ENCODE measurements around the gene SH3RF3.
"Not testable (repeated sequence)": the region's sequence is repeated elsewhere in the genome, so short reads cannot be mapped to it uniquely, and the experiment has no call there.

Gene SH3RF3

DNA sequence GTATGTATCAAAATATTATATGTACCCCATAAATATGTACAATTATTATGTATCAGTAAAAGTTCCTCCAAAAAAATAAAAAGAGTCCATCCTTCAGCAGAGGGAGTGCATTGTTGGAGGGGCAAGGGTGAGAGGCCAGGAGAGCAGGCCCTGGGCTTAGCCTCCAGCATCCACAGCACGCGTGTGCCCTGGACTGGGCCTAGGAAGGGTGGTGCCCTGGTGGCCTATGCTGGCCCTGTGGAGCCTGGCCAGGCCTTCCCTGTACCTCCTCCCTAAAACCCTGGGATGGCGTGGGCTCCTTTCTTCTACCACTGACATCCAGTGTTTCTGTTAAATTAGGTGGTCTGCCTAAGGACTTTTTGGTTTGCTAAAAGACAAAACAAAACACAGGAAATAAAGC is 93.4 kb downstream of the SH3RF3 start:
- no peak for DNase-seq

DNA sequence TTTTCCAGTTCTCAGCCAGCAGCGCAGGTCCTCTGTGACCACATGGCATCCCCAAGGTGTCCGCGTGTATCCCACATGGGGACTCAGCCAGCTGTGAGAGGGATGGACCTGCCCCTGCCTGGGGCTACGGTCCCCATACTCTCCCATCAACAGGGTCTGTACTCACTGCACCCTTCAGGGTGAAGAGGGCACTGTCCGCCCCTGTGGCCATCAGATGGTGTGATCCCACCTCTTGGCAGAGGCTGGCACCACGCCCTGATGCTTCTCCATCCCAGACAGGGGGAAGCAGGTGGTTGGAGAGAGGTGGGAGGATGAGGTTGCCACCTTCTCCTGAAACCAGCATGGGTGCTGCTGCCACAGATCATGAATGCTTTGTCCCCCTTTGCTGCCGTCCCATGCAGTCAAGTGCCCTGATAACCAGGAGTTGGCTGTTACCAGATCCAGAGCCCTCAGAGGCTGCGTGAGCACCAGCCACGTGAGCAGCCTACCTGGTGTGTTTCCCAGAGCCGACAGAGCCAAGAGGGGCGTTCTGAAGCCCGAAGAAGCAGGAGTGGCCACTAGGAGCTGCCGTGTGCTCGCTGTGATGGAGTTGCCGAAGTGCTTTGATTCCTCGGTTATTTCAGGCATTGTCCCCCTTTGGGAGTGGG is 93.9 kb downstream of the SH3RF3 start:
- DNase-seq: no peak

DNA sequence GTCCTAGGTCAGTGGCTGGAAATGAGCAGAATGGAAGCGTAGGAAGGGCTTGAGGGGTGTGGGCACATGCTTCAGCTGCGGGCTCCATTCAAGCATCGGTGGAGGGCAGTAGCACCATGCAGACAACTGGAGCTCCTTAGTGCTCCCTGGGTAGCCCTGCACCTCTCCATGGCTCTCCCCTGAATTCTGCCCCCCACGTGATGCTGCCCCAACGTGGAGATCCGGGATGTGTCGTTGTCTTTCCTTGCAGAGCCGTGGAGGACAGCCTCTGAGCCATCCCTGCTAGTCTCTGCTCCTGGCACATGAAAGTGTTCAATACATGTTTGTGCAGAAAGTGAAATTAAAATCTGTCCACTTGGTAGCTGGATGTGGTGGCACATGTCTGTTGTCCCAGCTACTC is 94.5 kb downstream of the SH3RF3 start:
- no peak for DNase-seq

DNA sequence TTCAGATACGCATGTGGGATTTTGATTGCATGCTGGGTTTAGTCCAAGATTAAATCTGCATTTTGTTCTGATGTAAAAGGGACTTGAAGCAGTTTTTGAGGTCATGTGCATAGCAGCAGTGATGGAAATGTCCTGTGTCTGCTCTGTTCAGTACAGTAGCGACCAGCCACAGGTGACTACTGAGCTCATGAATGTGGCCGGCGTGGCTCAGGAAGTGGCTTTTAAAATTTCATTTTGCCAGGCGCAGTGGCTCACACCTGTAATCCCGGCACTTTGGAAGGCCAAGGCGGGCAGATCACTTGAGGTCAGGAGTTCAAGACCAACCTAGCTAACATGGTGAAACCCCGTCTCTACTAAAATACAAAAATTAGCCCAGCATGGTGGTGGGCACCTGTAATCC is 95.3 kb downstream of the SH3RF3 start:
- DNase-seq: not testable (repeated sequence)

DNA sequence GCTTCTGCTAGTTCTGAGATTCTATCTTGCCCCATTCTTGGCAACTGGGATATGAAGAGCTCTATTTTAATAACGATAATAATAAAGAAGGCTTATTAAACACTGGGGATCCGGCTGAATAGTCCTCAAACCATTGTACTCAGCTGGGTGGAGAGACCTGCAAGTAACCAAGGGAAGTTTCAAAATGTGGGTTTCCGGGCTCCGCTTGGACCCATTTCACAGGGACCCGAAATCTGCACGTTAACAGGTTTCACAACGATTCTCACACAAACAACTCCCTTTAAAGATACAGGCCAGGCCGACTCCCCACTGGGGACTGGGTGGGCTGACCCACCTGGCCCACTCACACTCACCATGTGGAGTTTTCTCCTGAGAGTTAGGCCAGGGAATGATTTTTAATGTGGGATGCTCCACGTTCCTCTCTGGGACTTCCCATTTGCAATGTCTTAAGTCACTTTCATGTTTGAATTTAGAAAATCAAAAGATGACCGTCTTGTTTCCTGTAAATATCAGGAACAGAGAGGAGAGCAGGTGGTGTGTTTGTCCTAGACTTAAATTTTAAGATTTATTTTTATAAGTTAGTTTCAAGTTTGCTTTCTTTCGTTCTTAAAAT is 96.3 kb downstream of the SH3RF3 start:
- no peak for DNase-seq

DNA sequence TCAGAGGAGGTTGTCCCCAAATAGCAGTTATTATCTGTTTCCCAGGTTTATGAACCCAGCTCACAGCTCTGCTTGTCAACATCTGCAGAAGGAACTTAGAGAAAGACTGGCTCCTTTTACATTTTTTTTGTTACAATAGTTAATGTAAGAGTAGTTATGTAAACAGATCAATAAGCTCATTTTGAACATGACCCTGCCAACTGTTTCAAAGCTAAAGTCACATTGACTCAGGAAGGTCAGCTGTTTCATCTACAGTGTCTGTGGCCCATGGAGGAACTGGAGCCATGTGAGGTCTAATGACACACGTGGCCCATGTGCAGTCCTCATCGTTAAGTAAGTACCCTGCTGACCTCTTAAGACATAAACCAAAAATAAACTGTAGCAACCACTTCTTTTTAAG is 97.1 kb downstream of the SH3RF3 start:
- DNase-seq: no peak

DNA sequence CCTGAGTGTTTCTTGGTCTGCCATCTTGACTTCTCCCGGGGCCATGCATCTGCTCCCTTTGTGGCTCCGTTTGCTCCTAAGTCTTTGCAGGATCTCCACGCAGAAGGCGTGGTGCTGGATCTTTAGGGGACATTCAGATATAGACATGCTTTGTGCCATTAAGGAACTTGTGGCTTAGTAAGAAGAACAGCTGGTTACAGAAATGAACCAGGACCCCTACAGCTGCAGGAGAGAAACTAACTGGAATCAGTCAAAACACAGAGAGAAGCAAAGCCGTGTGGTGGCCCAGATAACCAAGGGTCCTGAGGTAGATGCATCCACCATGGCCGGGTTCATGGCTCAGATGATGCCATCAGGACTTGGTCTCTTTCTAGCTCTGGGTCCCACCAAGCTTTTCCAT is 97.6 kb downstream of the SH3RF3 start:
- no peak for DNase-seq

DNA sequence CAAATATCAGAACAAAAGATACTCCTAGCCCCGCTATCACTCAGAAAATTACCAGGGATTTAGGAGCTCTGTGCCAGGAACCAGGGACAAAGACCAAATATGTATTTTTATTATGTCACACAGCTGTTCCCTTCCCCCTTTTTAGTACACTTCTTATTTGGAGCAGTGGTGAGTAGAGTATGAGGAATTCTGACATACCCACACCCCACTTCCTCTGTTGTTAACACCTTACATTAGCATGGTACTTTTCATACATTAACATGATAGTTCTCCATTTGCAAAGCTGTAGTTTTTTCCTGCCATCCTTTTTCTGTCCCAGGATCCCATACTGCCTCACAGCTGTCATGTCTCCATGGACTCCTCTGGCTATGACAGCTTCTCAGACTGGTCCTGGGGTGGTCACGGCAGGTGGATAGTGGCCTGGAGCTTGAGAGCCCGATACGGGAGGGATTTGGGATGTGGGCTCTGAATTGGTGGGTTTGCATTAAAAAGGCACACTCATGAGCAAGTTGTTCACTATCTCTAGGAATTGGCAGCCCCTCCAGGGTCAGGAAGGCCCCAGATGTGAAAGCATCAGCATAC is 100.2 kb downstream of the SH3RF3 start:
- no peak for DNase-seq

DNA sequence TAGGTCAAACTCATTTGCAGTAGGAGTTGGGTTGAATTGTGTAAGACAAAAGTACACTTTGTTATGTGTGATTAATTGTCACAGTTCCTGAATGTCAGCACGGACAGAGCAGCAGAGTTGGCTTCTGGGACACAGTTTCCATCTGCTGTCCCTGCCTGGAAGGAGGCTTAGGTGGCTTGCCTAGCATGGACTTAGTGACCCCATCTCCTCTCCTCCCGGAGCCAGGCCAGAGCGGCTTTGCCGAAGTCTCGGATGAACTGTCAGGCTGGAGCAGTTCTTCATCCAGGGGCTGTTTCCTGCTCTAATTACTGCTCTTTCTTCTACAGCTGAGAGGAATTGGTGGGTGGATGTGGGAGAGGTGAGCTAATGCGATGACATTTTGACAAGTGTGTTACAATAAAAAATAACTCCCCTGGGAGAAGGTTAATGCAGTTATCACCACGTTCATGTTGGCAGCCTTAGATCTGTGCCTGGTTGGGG is 102.0 kb downstream of the SH3RF3 start:
- no peak for DNase-seq

DNA sequence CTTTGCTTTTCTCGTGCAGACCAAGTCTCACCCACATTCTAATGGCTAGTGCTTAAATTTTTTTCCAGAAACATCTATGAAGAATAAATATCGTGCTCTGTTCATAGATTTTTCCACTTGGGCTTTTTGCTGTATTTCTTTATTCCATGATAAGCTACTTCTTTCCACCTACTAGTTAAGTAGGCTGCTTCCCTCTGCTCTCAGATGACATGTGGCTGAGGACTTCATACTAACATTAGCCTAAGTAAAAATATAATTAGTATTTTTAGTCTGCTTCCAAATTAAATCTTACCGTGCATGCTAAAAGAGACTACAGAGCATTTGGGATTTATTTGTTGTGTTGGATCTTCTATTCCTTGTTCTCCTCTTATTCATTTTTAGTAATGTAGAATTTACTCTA is 102.4 kb downstream of the SH3RF3 start:
- no peak for DNase-seq

DNA sequence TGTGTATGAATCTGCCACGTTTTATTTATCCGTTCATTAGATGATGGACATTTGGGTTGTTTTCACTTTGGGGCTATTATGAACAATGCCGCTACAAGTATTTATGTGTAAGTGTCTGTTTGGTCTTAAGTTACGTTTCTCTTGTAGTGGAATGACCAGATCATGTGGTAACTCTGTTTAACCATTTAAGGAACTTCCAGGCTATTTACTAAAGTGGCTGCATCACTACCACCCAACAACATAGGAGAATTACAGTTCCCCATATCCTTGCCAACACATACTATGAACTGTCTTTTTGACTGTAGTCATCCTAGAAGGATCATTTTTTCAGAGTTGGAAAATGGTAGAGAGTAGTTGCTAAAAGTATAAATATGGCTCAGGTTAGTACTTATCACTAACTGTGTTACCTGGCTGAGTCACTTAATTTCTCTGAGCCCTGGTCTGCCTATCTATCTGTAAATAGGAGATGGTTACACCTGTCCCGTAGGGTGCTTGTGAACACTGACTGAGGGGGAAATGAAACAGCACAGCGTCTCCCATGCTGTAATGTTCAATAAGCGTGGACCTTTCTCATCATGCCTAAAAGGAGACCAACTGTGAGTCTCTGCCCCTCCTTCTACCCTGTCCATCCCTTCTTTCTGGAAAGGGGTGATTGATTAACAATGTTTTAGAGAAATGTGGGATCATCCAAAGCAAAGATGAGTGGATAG is 103.1 kb downstream of the SH3RF3 start:
- DNase-seq: no peak

DNA sequence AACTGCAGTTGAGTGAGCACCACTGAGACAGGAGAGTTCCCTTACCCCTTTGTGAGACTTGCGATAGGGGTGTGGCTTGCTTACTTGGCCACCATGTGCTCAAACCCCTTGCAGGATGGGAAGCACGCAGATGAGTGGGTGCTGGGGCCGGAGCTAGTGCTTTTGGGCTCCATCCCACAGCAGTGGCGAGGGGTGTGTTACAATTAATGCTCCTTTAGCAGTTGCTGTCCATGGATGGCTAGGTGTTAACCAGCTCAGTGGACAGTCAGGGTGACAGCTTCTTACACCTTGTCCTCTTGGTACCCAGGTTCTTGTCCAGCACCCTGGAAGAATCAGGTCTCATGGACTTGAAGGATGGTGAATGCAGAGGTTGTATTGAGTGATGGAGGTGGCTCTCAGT is 103.9 kb downstream of the SH3RF3 start:
- no peak for DNase-seq

DNA sequence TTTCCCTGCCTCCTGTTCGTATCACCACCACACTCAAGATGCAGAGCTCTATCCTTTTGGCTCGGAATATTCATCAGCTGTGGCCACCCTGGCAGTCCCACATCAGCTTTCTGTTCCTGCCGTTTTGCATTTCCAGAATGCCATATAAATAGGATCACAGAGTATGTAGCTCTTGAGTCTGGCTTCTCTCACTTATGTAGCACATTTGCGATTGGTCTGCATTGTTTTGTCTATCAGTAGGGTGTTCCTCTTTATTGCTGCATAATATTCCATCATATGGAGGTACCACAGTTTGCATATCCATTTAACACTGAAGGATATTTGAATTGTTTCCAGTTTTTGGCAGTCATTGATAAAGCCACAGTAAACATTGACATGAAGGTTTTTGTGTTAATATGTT is 104.6 kb downstream of the SH3RF3 start:
- no peak for DNase-seq

DNA sequence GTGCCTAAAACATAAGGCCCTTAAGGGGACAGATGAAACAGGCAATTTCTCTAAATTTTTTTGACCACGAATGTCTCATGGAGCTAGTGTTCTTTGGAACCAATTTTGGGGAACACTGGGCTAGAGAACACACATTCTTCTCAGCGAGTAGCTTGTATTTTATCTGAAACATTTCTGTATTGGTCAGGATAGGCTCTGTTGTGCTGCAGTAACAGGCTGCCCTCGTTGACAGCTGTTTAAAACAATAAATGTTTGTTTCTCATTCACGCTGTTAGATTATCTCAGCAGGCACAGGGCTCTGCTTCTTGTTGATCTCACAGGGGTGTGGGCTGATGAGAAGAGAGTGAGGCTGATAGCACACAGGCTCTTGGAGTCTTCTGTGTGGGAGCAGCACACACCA is 105.3 kb downstream of the SH3RF3 start:
- DNase-seq: no peak

DNA sequence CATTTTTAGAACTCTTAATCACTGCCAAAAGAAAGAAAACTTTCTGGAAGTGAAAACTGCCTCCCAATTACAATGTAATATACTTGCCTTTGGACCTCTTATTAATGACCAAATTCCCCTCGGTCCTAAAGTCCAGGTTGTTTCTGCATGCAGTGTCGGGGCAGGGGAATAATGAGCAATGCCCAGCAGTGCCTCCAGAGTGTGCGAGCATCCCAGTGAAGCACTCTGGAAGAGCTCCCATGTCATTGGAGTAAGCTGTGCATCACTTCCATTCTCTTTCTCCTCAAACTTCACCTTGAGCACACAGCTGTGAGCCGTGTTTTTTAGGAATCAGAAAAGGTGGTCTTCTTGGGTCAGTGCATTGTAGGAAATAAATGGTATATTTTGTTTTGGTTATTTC is 107.1 kb downstream of the SH3RF3 start:
- no peak for DNase-seq

DNA sequence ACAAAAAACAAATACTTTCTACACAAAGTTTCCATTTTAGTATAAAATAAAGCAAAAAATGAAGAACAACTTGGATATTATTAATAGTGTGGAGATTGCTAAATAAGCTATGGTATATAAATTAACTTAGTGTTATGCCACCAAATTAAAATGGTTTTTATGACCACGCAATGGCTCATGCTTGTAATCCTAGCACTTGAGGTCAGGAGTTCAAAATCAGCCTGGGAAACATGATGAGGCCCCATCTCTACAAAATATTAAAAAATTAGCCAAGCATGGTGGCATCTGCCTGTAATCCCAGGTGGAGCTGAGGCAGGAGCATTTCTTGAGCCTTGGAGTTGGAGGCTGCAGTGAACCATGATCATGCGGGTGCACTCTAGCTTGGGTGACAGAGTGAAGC is 108.8 kb downstream of the SH3RF3 start:
- no peak for DNase-seq

DNA sequence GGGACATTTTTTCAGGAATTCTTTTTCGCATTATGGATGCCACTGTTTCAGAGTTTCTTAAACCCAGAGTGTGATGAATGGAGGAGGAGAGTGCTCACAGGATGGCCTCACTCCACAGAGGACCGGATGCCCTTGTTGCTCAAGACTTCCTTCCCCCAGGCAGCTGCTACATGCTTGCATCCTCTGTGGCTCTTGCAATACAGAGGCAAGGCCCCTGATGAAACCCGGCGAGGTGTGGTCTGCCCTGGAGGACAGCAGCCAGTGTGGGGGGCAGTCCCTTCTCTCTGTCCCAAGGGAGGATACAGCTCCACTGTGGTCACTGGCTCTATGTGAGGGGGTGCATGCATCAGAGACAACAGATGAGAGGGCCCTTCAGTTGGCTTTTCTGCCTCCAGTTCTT is 109.6 kb downstream of the SH3RF3 start:
- DNase-seq: peak; percentile 28 to 74

DNA sequence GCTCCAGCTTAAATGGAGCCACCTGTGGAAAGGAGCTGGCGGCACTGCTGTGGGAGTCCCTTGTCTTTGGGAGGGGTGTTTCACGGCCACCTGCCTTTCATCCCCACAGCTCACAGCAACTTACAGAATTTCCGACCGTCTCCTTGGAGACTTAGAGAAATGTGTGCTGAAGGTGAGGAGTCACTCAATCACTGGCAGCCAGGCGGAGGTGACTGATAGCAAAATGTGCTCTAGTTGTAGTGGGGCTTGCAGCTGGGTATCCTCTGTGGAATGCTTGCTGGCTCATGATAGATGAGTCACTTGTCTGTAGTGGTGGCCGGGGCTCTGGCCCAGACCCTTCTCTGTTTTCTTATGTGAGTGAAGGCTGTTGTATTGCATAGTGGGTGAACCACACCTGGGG is 110.7 kb downstream of the SH3RF3 start:
- no peak for DNase-seq

DNA sequence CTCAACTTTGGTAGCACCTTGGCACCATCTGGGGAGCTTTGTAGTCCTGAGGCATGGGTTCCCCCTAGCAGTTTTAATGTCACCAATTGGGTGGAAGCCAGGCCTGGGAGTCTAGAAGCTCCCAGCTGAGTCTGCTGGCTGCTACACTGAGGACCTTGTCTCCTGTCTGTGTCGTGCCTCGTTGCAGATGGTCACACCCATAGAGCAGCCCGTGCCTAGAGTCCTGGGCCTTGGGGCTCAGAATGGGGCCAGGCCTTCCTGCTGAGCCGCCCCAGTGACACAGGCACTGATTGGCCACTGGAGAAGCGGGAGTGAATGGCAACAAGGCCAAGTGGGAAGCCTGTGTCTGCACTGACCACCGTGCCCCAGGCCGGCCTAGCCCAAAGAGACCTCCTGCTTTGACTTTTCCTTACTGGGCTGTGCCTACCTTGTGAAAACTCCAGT is 113.2 kb downstream of the SH3RF3 start:
- DNase-seq: no peak

DNA sequence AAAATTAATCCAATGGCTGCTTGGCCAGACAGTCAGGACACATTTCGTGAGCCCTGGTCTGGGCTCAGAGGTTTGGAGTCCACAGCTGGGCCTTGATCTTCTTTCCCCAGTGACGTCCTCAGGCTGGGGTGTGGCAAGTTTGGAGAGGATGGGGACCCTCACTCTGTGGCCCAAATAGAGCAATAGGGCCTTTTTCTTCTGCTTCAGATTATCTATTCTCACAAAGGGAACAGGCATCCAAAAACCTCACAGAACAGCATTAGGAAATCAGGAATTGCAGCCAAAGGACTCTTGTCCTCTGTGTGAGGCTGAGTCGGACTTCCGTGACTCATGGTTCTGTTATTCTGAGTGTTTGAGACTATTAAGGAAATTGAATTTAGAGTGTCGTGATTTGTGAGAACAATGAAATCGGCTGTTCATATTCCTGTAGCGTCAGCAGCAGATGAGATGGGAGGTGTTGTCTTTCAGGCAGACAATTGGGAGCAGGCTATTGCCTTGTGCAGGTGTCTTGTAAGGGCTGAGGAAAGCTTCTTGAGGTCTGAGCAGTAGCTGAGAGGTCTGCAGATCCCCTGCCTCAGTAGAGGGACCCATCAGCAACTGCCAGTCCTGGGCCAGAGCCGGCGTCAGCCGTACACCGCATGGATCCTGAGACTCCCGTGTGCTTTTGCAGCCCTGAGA is 113.8 kb downstream of the SH3RF3 start:
- DNase-seq: no peak

DNA sequence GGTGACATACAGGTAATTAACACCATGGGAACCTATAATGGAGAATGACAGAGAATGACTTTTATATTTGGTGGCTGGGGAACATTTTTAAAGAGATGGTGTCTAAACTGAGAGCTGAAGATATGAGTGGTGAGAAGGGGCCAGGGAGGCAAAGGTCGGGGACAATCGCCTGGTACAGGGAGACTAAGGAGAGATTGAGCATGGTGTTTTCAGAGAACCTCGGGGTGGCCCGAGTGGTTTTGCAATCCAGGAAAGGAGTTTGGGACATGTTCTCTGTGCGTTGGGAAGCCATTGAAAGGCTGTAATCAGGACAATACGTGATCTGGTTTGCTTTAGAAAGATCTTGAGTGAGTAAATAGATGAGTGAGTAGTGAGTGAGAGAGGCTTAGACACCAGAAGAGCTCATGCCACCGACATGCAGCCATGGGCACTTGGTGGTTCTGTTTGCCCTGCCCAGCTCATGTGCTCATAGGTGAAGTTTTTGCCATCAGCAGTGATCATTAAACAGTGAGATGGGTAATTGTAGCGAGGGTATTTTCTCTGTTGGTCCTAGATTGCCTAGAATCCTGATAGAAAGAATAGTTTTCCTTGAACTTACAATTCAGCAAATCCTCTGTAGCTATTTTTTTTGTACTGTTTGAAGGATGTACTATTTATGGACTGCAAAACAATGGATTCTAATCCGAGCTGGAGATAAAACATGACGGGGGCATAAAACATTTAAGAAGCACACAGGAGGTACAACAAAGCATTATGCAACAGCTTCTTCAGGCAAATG is 114.7 kb downstream of the SH3RF3 start:
- no peak for DNase-seq

DNA sequence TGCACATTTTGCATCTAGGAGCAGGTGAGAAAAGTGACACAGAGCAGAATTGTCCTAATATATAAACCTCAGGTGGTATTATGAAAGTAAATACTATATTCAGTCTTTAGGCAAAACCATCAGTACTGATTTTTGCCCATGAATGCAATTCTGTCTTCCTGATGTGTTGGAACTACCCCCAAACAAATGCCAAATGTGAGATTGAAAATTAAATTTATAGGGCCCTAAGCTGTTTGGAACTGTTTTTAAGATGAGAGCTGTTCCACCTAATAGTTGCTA is 115.2 kb downstream of the SH3RF3 start:
- no peak for DNase-seq
